Liver (tissue), 9 donors: ENCODE measurements around the gene FCN1. TPM values are rescaled to one million over a fixed set of nuclear protein-coding genes. Genes with fewer than 3 reads are reported as not detected.

Experiments used
- DNase-seq: peaks from one replicate; pipeline ENCODE4 v3.0.0-alpha.2; 2017; ENCODE audit warnings: low spot score
- H3K27ac ChIP-seq, 2 donors: one replicate each; pipeline ENCODE4 v1.7.0; 2013; ENCODE audit warnings: inconsistent platforms in 2 of 2, low read length in 2 of 2, control low read depth in 1 of 2, low read depth in 1 of 2, mild to moderate bottlenecking in 1 of 2
- H3K27me3 ChIP-seq, 4 donors: one replicate each; pipeline versions ENCODE4 v1.6.1 to v1.7.0; 2013; ENCODE audit warnings: low read length in 3 of 4, inconsistent platforms in 1 of 4, mild to moderate bottlenecking in 1 of 4, moderate library complexity in 1 of 4; ENCODE audit not compliant: control insufficient read depth in 4 of 4, insufficient read depth in 4 of 4
- H3K36me3 ChIP-seq, 4 donors: one replicate each; pipeline versions ENCODE4 v1.6.1 to v1.7.0; 2013; ENCODE audit warnings: low read length in 3 of 4, mild to moderate bottlenecking in 3 of 4, low read depth in 1 of 4, moderate library complexity in 1 of 4; ENCODE audit not compliant: control insufficient read depth in 4 of 4, insufficient read depth in 3 of 4
- H3K4me1 ChIP-seq, 4 donors: one replicate each; pipeline versions ENCODE4 v1.6.1 to v1.7.0; 2013; ENCODE audit warnings: low read length in 3 of 4, mild to moderate bottlenecking in 3 of 4, moderate library complexity in 1 of 4; ENCODE audit not compliant: control insufficient read depth in 4 of 4, insufficient read depth in 4 of 4
- H3K4me3 ChIP-seq, 3 donors: one replicate each; pipeline versions ENCODE4 v1.6.1 to v1.7.0; 2013; ENCODE audit warnings: low read length in 3 of 3, control low read depth in 1 of 3, low read depth in 1 of 3, mild to moderate bottlenecking in 1 of 3
- H3K9ac ChIP-seq, 2 donors: one replicate each; pipeline ENCODE4 v1.7.0; 2013; ENCODE audit warnings: low read length in 2 of 2, mild to moderate bottlenecking in 2 of 2, moderate library complexity in 2 of 2, control low read depth in 1 of 2, low read depth in 1 of 2
- H3K9me3 ChIP-seq, 4 donors: one replicate each; pipeline versions ENCODE4 v1.6.1 to v1.7.0; 2013; ENCODE audit warnings: low read length in 3 of 4; ENCODE audit not compliant: control insufficient read depth in 4 of 4
- EGR1 ChIP-seq, 2 donors: IDR thresholded peaks; 2 replicates each; pipeline ENCODE4 v1.6.1; 2016 to 2018; ENCODE audit warnings: antibody characterized with exemption in 2 of 2, low read depth in 2 of 2
- FOXA1 ChIP-seq: IDR thresholded peaks from 2 replicates; pipeline ENCODE4 v1.6.1; 2016; ENCODE audit warnings: antibody characterized with exemption
- FOXA2 ChIP-seq: IDR thresholded peaks from 2 replicates; pipeline ENCODE4 v1.6.1; 2016; ENCODE audit warnings: antibody characterized with exemption
- GABPA ChIP-seq, 2 donors: IDR thresholded peaks in 1 of 2; conservative IDR thresholded peaks in 1 of 2; 2 replicates each; pipeline ENCODE4 v1.6.1; 2016; ENCODE audit warnings: antibody characterized with exemption in 2 of 2, mild to moderate bottlenecking in 1 of 2, moderate library complexity in 1 of 2
- HNF4G ChIP-seq: IDR thresholded peaks from 2 replicates; pipeline ENCODE4 v1.6.1; 2016; ENCODE audit warnings: antibody characterized with exemption
- JUND ChIP-seq, 2 donors: IDR thresholded peaks; 2 replicates each; pipeline ENCODE4 v1.6.1; 2016; ENCODE audit warnings: antibody characterized with exemption in 2 of 2
- NR2F2 ChIP-seq: IDR thresholded peaks from 2 replicates; pipeline ENCODE4 v1.6.1; 2016; ENCODE audit warnings: antibody characterized with exemption
- RAD21 ChIP-seq, 2 donors: IDR thresholded peaks; 2 replicates each; pipeline ENCODE4 v1.6.1; 2016; ENCODE audit warnings: antibody characterized with exemption in 2 of 2, mild to moderate bottlenecking in 2 of 2
- RXRA ChIP-seq, 2 donors: IDR thresholded peaks; 2 replicates each; pipeline ENCODE4 v1.6.1; 2017 to 2018; ENCODE audit warnings: antibody characterized with exemption in 2 of 2, mild to moderate bottlenecking in 1 of 2
- TAF1 ChIP-seq: conservative IDR thresholded peaks from 2 replicates; pipeline ENCODE4 v1.6.1; 2016; ENCODE audit warnings: antibody characterized with exemption, mild to moderate bottlenecking
- YY1 ChIP-seq: IDR thresholded peaks from 2 replicates; pipeline ENCODE4 v1.6.1; 2016; ENCODE audit warnings: antibody characterized with exemption, mild to moderate bottlenecking
- WGBS: extraction: QIAGEN DNeasy Blood & Tissue Kit; methylation state at CpG from one replicate; pipeline ENCODE4 v1.1.7; 2013; 5-methylcytosine and 5-hydroxymethylcytosine counted together
- polyA plus RNA-seq, 2 donors: library from polyadenylated mRNA; stranded (reverse) in 1 of 2; unstranded in 1 of 2; fragments of 200-250 nt in 1 of 2; fragments of >200 nt in 1 of 2; fragmentation: Nextera tagmentation in 1 of 2; extraction: Ambion mirVana in 1 of 2; gene quantifications; one replicate each; pipeline versions ENCODE4 v1.2.1 to v1.2.3, GENCODE V29; 2013 to 2015
- total RNA-seq, 2 donors: library from RNA; depleted of rRNA; stranded (reverse); fragments of >200 nt; gene quantifications; one replicate each; pipeline ENCODE4 v1.2.3, GENCODE V29; 2014
- TF ChIP-seq, protein P1 (sequence below): IDR thresholded peaks from 2 replicates; pipeline ENCODE4 v1.6.1; 2016; ENCODE audit warnings: antibody characterized with exemption
- TF ChIP-seq, protein P2 (sequence below): IDR thresholded peaks from 2 replicates; pipeline ENCODE4 v1.6.1; 2016; ENCODE audit warnings: antibody characterized with exemption
- TF ChIP-seq, protein P3 (sequence below): IDR thresholded peaks from 2 replicates; pipeline ENCODE4 v1.6.1; 2016; ENCODE audit warnings: antibody characterized with exemption
- TF ChIP-seq, protein P4 (sequence below): IDR thresholded peaks from 2 replicates; pipeline ENCODE4 v1.6.1; 2016; ENCODE audit warnings: antibody characterized with exemption, mild to moderate bottlenecking
- TF ChIP-seq, protein P5 (sequence below): fragments of 150-350 bp; IDR thresholded peaks from 2 replicates; pipeline ENCODE4 v1.5.1; 2017; ENCODE audit warnings: improper control_type of control experiment, low read depth, low read length; ENCODE audit not compliant: missing input control
- donor health status: healthy.
- donor health status: healthy.
- donor health status: healthy.
- donor health status: healthy.
- donor health status: healthy.

Gene FCN1
- total and polyA plus RNA-seq, 4 donors: 0.97 to 15.0 (median 5.4) TPM

DNA sequence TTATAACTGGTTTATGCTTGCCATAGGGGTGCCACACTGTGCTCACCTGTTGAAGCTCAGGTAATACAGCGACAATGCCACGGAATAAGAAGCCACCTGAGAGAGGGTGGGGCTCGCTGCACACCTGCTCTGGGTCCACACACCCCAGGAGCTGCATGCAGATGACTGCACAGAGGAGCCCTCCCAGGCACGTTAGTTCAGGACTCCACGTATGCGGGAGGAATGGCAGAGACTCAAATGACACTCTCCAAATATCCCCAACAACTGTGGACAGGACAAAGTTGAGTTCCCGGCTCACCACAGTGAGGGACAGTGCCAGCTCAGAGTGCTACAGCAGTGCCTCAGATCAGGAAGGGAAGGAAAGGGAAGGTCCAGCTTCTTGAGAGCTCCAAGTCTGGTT, 5.8 kb upstream of the FCN1 start:
- Histone ChIP-seq H3K4me1 (no peaks in the 10 kb centered on the region), H3K9ac (no peak overlapping the region), H3K27me3 (no peaks in the 10 kb centered on the region), H3K27ac (no peak overlapping the region), H3K9me3 (peaks cover 4 to 8% (median 5%) of the 10 kb centered on the region in 4 donors), H3K36me3 (no peaks in the 10 kb centered on the region), H3K4me3 (no peak overlapping the region)
- TF ChIP-seq FOXA1 (no peak), GABPA (IDR thresholded peaks at IDR 0.05 in 1 of 2, conservative IDR thresholded peaks at IDR 0.05 in 1 of 2) (no peak), RAD21 (IDR thresholded peaks at IDR 0.05) (no peak), YY1 (no peak), NR2F2 (no peak), FOXA2 (no peak), RXRA (IDR thresholded peaks at IDR 0.05) (no peak), TAF1 (no peak), HNF4G (no peak), EGR1 (IDR thresholded peaks at IDR 0.05; ENCODE audit: low read depth in 2 of 2) (no peak), JUND (IDR thresholded peaks at IDR 0.05) (no peak)
- TF ChIP-seq, protein P1, sequence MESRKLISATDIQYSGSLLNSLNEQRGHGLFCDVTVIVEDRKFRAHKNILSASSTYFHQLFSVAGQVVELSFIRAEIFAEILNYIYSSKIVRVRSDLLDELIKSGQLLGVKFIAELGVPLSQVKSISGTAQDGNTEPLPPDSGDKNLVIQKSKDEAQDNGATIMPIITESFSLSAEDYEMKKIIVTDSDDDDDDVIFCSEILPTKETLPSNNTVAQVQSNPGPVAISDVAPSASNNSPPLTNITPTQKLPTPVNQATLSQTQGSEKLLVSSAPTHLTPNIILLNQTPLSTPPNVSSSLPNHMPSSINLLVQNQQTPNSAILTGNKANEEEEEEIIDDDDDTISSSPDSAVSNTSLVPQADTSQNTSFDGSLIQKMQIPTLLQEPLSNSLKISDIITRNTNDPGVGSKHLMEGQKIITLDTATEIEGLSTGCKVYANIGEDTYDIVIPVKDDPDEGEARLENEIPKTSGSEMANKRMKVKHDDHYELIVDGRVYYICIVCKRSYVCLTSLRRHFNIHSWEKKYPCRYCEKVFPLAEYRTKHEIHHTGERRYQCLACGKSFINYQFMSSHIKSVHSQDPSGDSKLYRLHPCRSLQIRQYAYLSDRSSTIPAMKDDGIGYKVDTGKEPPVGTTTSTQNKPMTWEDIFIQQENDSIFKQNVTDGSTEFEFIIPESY: no peak
- TF ChIP-seq, protein P2, sequence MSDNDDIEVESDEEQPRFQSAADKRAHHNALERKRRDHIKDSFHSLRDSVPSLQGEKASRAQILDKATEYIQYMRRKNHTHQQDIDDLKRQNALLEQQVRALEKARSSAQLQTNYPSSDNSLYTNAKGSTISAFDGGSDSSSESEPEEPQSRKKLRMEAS: no peak
- TF ChIP-seq, protein P3, sequence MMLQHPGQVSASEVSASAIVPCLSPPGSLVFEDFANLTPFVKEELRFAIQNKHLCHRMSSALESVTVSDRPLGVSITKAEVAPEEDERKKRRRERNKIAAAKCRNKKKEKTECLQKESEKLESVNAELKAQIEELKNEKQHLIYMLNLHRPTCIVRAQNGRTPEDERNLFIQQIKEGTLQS: no peak
- TF ChIP-seq, protein P4, sequence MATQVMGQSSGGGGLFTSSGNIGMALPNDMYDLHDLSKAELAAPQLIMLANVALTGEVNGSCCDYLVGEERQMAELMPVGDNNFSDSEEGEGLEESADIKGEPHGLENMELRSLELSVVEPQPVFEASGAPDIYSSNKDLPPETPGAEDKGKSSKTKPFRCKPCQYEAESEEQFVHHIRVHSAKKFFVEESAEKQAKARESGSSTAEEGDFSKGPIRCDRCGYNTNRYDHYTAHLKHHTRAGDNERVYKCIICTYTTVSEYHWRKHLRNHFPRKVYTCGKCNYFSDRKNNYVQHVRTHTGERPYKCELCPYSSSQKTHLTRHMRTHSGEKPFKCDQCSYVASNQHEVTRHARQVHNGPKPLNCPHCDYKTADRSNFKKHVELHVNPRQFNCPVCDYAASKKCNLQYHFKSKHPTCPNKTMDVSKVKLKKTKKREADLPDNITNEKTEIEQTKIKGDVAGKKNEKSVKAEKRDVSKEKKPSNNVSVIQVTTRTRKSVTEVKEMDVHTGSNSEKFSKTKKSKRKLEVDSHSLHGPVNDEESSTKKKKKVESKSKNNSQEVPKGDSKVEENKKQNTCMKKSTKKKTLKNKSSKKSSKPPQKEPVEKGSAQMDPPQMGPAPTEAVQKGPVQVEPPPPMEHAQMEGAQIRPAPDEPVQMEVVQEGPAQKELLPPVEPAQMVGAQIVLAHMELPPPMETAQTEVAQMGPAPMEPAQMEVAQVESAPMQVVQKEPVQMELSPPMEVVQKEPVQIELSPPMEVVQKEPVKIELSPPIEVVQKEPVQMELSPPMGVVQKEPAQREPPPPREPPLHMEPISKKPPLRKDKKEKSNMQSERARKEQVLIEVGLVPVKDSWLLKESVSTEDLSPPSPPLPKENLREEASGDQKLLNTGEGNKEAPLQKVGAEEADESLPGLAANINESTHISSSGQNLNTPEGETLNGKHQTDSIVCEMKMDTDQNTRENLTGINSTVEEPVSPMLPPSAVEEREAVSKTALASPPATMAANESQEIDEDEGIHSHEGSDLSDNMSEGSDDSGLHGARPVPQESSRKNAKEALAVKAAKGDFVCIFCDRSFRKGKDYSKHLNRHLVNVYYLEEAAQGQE: no peak
- TF ChIP-seq, protein P5, sequence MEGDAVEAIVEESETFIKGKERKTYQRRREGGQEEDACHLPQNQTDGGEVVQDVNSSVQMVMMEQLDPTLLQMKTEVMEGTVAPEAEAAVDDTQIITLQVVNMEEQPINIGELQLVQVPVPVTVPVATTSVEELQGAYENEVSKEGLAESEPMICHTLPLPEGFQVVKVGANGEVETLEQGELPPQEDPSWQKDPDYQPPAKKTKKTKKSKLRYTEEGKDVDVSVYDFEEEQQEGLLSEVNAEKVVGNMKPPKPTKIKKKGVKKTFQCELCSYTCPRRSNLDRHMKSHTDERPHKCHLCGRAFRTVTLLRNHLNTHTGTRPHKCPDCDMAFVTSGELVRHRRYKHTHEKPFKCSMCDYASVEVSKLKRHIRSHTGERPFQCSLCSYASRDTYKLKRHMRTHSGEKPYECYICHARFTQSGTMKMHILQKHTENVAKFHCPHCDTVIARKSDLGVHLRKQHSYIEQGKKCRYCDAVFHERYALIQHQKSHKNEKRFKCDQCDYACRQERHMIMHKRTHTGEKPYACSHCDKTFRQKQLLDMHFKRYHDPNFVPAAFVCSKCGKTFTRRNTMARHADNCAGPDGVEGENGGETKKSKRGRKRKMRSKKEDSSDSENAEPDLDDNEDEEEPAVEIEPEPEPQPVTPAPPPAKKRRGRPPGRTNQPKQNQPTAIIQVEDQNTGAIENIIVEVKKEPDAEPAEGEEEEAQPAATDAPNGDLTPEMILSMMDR: no peak
- DNase-seq: no peak
- WGBS: 74% methylated on average over 7 of the region's 7 CpGs

DNA sequence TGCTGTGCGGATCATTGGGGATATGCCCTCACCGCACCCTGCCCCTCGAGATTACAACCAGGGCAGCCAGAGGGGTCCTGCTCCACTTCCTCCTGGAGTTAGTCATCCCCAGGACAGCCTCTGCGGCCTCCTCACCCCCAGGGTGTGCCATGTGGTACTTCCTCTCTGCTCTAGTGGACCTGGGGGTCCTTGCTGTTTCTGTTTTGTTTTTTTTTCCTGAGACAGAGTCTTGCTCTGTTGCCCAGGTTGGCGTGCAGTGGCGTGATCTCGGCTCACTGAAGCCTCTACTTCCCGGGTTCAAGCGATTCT, 5.2 kb upstream of the FCN1 start:
- 77% methylated on average over 9 of the region's 9 CpGs for WGBS
- no peak for DNase-seq
- H3K9me3 ChIP-seq: peaks cover 4 to 8% (median 5%) of the 10 kb centered on the region in 4 donors
- TF ChIP-seq, protein P5: no peak
- TF ChIP-seq FOXA2 (no peak), RXRA (IDR thresholded peaks at IDR 0.05) (no peak), NR2F2 (no peak), JUND (IDR thresholded peaks at IDR 0.05) (no peak), HNF4G (no peak), EGR1 (IDR thresholded peaks at IDR 0.05; ENCODE audit: low read depth in 2 of 2) (no peak), YY1 (no peak), RAD21 (IDR thresholded peaks at IDR 0.05) (no peak)
- TF ChIP-seq, protein P2: no peak
- TF ChIP-seq, protein P3: no peak
- TF ChIP-seq, protein P1: no peak
- no peaks in the 10 kb centered on the region for H3K4me1 ChIP-seq
- no peaks in the 10 kb centered on the region for H3K36me3 ChIP-seq
- H3K4me3 ChIP-seq: no peak overlapping the region
- no peaks in the 10 kb centered on the region for H3K27me3 ChIP-seq
- H3K27ac ChIP-seq: no peak overlapping the region
- H3K9ac ChIP-seq: no peak overlapping the region
